ENCODE results near the gene SEM1. TPM values are rescaled to one million over a fixed set of nuclear protein-coding genes. Genes with fewer than 3 reads are reported as not detected.
"Not testable (repeated sequence)": the region's sequence is repeated elsewhere in the genome, so short reads cannot be mapped to it uniquely, and the experiment has no call there.

The SEM1 gene
- total RNA-seq, 1 donor from 2014 or later = 37.4 TPM

- DNase-seq = no peak
Observed at GRCh38 chr7:96700516-96700915, 9.1 kb downstream of the SEM1 start.

GRCh38 chr7:96699219-96699871, 10.3 kb downstream of the SEM1 start:
- no peak for DNase-seq

GRCh38 chr7:96698449-96698848, 11.2 kb downstream of the SEM1 start:
- peak; percentile 48 for DNase-seq

- DNase-seq = peak; percentile 62
Observed at GRCh38 chr7:96697822-96698221, 11.8 kb downstream of the SEM1 start.

GRCh38 chr7:96695581-96695980, 14.1 kb downstream of the SEM1 start:
- DNase-seq = no peak

GRCh38 chr7:96694082-96694481, 15.6 kb downstream of the SEM1 start:
- no peak for DNase-seq

- DNase-seq = no peak
Observed at GRCh38 chr7:96691702-96692101, 17.9 kb downstream of the SEM1 start.

GRCh38 chr7:96689414-96689813, 20.2 kb downstream of the SEM1 start:
- DNase-seq = no peak

- DNase-seq = no peak
Observed at GRCh38 chr7:96686305-96686704, 23.3 kb downstream of the SEM1 start.

- no peak for DNase-seq
Observed at GRCh38 chr7:96685755-96686154, 23.9 kb downstream of the SEM1 start.

- DNase-seq = no peak
Observed at GRCh38 chr7:96685353-96685752, 24.3 kb downstream of the SEM1 start.

GRCh38 chr7:96679886-96680285, 29.8 kb downstream of the SEM1 start:
- no peak for DNase-seq

- DNase-seq = no peak
Observed at GRCh38 chr7:96676919-96677318, 32.7 kb downstream of the SEM1 start.

- peak; percentile 61 for DNase-seq
Observed at GRCh38 chr7:96675548-96675947, 34.1 kb downstream of the SEM1 start.

GRCh38 chr7:96674565-96674964, 35.1 kb downstream of the SEM1 start:
- DNase-seq = peak; percentile 75

- DNase-seq = no peak
Observed at GRCh38 chr7:96671854-96672253, 37.8 kb downstream of the SEM1 start.

GRCh38 chr7:96670338-96671289, 39.0 kb downstream of the SEM1 start:
- no peak for DNase-seq

- no peak for DNase-seq
Observed at GRCh38 chr7:96669812-96670211, 39.8 kb downstream of the SEM1 start.

- no peak for DNase-seq
Observed at GRCh38 chr7:96667026-96667425, 42.6 kb downstream of the SEM1 start.

- DNase-seq = no peak
Observed at GRCh38 chr7:96665689-96666088, 44.0 kb downstream of the SEM1 start.

- no peak for DNase-seq
Observed at GRCh38 chr7:96664793-96665192, 44.9 kb downstream of the SEM1 start.

- DNase-seq = peak; percentile 20
Observed at GRCh38 chr7:96663871-96664445, 45.7 kb downstream of the SEM1 start.

GRCh38 chr7:96663457-96663856, 46.2 kb downstream of the SEM1 start:
- no peak for DNase-seq

- DNase-seq = not testable (repeated sequence)
Observed at GRCh38 chr7:96662151-96662550, 47.5 kb downstream of the SEM1 start.
